GM19455 (cell line): ENCODE measurements around the gene LILRA6.
"Not testable (repeated sequence)": the region's sequence is repeated elsewhere in the genome, so short reads cannot be mapped to it uniquely, and the experiment has no call there.

Experiments
- ATAC-seq: cut with Tn5 transposase; IDR thresholded peaks from one replicate; pipeline ENCODE4 v1.9.1; 2021; ENCODE audit not compliant: unreplicated experiment

LILRA6 gene

DNA sequence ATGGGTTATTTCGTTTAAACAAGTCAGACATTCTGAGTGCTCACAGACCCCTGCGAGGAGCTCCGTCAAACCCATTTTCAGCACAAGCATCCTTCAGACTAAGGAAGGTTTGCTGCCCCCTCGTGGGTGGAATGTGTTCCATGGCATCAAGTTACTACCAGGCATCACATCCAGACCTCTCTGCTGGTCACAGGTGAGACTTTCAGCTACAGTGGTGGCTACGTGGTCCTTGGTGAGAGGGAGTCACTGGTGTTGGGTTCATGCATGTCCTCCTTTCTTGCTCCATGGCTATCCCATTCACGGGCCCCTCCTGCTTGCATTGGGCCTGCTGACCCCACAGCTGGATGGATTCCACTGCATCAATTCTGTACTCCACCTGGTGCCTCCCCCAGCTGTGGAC lies 23.5 kb upstream of the LILRA6 start:
- ATAC-seq, result no peak

DNA sequence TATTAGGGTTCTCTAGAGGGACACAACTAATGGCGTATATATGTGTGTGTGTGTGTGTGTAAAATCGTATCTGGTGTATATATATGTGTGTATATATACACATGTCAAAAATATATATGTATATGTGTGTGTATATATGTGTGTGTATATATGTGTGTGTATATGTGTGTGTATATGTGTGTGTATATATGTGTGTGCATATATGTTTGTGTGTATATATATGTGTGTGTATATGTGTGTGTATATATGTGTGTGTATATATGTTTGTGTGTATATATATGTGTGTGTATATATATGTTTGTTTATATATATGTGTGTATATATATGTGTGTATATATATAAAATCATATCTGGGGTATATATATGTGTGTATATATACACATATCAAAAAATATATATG lies 19.9 kb upstream of the LILRA6 start:
- ATAC-seq, result no peak

DNA sequence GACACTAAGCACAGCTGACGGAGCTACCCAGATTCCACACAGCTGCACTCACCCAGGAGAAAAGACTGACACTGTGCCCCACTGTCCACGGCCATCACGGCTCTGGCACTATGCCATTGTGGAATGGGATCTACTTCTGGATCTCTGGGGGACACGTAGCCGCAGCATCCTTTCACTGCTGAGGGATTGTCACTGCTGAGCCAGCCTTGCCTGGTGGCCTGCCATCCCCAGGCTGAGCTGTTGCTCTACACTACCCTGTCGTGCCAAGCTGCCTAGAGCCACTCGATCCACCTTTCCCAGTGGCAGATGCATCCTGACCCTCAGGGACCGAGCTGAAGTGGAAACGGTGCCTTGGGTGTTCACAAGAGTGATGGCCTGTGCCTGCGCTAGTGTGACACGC lies 19.5 kb upstream of the LILRA6 start:
- ATAC-seq, result no peak

DNA sequence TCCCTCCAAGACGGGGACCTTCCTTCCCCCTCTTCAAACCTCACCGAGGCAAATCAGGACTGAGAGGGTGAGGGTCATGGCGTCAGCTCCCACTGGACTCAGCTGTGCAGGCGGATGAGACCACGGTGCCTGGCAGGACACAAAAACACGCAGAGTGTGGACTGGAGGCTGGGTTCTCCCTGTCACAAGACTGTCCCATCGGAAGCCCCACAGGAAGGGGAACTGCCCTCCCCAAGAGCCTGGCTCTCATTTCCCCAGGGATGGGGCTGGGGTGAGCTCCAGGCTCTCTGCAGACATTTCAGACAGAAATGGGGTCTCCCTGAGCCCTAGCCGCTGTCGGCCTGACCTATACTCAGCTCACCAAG lies 14.5 kb upstream of the LILRA6 start, which contains the start of gene LILRB5:
Gene LILRB5, minus strand, starts transcription at position 158 of the 365 bp plus-strand sequence. Its CDS starts 80 bp downstream, at position 78.
- ATAC-seq, result no peak

DNA sequence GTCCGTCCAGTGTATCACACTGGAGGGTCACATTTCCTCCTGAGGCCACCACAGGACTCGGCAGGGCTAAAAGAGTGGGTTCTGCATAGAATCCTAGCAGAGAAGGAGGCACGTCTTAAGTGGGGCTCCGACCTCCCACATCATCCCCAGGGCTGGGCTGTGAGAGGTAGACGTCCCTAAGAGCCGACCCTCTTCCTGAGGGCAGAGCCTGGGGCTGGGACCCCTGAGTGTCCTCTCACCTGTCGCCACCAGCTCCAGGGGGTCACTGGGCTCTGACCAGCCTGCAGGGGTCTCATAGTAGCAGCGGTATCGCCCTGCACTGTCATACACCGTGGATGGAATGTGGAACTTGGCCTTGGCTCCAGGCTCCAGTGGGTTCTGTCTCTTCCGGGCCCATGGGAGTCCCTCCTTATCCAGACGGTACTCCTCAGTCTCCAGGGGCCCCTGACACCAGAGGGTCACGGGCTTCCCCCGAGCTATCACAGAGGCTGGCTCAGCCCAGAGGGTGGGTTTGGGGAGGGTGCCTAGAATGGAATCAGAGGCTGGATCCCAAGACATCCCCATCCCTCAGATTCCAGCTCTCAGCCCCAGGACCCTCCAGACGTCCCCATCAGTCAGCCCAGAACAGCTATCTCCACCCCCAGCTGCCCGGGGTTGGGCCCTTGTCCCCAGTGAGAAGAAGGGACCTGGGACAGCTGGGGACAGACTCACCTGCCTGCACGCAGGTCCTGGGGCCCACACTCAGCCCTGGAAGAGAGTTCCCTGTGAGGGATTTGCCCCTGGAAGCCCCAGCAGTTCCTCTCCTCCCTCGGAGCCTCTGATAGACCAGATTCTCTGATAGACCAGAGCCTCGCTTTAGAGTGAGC lies 13.9 kb upstream of the LILRA6 start:
- no peak for ATAC-seq

DNA sequence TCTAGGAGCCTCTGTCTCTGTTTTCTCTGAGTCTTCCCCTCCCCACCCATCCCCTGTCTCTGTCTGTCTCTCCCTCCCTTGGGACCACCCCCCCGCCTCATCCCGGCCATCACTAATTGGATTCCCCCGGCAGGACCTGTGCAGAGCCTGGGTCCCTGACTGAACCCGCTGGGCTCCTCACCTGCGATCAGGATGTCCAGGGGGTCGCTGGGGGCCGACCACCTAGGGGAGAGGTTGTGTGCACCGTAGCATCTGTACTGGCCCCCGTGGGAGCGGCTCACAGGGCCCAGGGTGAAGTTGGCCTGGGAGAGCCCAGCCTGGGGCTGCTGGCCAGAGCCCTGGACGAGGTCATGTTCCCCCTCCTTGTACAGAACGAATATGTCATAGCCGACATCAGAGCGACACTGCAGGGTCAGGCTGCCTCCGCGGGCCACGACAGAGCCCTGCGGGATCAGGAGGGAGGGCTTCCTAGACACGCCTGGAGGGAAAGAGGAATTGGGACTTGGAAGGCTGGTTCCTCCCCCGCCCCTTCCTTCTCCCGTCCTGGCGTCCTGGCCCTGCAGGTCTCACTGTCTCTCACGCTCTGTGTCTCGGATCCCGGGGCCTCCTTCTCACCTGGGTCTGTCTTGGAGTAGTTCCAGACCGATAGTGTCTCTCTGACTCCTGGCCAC lies 12.7 kb upstream of the LILRA6 start:
- ATAC-seq, result no peak

DNA sequence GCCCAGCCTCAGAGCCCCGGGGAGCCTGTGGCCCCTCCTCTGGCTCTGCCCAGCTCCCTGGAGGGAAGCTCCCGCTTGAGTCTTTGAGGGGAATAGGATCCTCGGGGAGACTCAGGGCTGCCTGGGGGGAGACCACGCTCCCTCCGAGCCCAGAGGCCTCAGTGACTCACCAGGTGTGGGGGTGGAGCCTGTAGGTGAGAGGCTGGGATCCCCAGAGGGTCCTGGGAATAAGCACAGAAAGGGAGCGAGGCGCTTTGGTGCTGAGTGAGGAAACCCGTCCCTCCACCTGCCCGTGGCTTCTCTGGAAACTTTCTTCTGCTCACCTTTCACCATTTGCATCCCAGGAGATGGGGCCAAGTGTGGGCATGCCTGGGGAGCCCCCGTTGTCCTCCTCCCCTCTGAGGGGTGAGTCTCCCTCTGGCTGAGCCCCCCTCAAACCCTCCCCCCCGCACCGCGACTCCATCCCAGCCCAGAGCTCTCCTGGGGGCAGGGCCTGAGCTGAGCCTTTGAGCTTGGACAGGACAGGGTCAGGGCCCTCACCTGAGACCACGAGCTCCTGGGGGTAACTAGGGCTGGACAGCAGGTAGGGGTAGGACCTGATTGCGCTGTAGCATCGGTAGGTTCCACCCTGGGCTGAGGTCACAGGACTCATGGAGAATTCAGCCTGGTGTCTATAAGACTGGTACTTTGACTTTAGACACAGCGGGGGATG lies 11.8 kb upstream of the LILRA6 start:
- ATAC-seq, result no peak

DNA sequence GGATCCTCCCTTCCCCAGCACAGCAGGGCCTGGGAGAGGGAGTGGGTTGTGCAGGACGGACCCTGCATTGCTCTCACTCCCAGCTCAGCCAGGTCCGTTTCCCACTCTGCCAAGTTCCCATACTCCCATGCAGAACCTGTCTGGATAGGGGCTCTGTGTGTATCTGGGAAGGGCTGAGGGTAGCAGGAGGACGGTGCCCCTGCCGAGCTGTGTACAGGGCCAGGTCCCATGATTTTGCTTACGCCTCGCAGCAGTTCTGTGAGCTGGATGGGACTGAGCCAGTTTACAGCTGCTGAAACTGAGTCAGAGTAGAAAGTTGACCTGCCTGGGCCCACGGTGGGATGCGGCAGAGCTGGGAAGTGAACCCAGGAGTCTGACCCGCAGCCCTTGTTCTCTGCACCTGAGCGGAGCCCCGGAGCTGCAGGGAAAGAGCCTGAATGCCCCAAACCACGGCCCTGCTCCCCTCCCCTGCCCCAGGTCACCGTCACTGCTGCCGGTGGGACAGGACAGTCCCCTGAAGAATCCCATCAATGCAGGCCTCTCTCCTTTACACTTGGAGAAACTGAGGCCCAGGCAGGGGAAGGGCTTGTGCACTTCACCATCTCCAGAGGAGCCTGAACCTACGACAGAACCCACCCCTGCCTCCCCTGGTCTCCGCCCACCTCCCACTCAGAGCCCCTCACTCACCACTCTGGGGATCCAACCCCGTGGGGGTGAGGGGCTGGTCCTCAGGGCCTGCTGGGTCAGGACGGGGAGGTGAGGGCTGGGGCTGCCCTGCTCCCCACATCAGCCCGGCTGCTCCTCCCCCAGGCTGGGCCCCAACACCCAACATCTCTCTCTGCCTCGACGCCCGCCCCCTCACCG lies 11.0 kb upstream of the LILRA6 start:
- no peak for ATAC-seq

DNA sequence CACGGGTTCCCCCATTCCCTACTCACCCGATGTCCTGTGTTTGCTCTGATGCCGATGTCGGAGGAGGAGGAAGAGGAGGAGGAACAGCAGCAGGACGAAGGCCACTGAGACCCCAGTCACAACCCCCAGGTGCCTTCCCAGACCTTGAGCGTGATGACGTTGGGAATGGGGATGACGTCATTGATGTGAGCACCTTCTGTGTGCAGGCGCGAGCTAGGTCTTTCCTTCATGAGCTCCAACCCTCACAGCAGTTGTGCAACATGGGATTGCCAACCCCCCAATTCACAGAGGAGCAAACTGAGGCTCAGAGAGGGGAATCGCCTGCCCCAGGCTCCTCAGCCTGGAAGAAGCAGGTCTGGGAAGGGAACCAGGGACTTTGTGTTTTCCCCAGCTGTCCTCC lies 10.3 kb upstream of the LILRA6 start:
- ATAC-seq, result no peak

DNA sequence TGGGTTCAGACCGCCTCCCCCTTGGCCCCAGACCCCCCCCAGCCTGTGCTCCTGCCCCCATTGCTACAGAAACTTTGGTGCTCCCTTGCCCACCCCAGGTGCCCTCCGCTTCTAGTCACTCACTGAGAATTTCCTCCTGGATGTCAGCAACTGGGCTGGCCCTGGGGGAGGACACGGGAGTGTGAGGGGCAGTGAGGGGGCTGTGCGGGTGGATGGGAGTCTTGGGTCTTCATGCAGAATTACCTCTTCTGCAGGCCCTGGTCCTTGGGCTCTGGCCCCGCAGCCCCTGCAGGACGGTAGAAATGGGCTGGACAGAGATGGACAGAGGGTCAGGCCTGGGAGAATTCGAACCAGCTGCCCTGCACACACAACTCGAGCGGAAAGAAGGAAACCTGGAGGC lies 9.7 kb upstream of the LILRA6 start:
- ATAC-seq, result no peak

DNA sequence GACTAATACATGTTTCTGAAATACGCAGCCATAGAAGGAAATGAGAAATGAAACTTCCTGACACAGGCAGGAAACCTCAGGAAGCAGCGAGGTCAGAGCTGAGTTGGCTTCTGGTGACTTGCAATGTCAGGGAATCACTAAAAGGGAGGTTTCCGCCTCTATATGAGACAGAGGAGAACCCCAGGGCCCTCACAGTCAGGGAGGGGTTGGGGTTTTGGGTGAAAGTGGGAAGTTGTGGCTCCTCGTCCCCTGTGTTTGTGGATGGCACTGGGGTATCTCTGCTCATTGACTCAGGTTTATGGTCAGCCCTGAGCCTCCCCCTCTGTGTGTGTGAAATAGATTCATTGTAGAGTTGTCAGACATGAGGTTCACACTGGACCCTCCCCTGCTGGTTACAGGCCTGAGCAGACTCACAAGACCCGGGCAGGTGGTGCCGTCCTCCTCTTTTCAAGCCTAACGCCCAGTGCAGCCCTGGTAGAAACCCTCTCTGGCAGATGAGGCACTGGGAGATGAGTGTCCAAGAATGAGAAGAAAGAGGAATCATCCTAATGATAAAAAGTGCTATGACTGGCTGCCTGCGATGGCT lies 5.5 kb upstream of the LILRA6 start:
- no peak for ATAC-seq

DNA sequence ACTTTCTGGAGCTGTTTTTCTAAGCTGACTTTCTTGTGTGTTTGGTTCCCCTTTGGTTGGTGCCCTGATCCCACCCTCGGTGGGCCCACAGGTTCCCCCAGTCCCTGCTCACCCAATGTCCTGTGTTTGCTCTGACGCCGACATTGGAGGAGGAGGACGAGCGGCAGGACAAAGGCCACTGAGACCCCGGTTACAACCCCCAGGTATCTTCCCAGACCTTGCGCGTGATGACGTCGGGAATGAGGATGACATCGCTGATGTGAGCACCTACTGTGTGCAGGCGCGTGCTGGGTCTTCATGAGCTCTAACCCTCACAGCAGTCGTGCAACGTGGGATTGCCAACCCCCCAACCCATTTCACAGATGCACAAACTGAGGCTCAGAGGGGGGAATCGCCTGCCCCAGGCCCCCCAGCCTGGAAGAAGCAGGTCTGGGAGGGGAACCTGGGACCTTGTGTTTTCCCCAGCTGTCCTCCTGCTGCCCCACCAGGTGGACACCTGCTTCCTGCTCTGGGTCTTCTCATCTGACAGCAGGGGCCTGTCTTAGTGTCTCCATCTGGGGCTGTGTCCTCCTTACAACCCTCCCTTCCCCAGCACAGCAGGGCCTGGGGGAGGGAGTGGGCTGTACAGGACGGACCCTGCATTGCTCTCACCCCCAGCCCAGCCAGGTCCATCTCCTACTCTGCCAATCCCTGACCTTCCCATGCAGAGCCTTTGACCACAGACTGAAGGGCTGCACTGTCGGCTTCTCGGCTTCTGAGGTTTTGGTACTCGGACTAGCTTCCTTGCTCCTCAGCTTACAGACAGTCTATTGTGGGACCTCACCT lies 4.7 kb upstream of the LILRA6 start:
- no peak for ATAC-seq

DNA sequence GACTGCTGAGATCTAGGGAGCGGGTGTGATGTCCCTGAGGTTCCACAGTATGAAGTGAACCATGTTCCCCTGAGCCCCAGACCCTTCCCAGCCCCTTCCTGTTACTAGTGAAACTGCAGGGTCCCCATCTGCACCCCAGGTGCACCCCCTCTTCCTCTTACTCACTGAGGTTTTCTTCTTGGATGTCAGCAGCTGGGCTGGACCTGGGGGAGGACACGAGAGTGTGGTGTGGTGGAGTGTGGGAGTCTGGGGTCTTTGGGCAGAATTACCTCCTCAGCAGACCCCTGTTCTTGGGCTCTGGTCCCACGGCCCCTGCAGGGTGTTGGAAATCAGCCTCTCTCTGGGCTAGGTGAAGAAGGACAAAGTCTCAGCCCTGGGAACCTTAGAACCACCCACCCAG lies 3.3 kb upstream of the LILRA6 start:
- no peak for ATAC-seq

DNA sequence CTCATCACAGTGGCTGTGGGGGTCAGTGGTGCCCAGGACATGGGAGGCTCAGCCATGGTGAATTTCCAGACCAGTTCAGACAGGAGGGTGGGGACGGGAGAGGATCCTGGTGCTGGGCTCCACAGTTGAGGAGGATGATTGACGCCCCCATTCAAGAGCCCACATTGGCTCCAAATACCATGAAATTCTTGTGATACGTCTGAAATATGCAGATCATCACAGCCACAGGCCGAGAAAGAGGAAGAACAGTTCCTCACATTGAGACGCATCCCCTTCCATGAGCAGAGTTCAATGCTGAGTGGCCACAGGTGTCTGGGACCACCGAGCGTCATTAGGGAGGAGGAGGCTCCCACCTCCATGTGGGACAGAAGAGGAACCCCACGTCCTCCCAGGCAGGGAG lies 1.2 kb upstream of the LILRA6 start:
- ATAC-seq, result not testable (repeated sequence)

DNA sequence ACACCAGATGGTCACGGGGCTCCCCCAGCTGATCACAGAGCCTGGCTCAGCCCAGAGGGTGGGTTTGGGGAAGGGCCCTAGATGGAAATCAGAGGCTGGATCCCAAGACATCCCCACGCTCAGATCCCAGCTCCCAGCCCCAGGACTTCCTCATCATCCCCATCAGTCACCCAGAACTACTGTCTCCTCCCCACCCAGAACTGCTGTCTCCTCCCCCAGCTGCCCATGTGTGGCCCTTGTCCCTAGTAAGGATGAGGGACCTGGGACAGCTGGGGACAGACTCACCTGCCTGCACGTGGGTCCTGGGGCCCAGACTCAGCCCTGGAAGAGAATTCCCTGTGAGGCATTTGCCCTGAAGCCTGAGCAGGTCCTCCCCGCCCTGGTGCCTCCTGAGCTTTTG lies 356 bp downstream of the LILRA6 start:
- ATAC-seq, result not testable (repeated sequence)

DNA sequence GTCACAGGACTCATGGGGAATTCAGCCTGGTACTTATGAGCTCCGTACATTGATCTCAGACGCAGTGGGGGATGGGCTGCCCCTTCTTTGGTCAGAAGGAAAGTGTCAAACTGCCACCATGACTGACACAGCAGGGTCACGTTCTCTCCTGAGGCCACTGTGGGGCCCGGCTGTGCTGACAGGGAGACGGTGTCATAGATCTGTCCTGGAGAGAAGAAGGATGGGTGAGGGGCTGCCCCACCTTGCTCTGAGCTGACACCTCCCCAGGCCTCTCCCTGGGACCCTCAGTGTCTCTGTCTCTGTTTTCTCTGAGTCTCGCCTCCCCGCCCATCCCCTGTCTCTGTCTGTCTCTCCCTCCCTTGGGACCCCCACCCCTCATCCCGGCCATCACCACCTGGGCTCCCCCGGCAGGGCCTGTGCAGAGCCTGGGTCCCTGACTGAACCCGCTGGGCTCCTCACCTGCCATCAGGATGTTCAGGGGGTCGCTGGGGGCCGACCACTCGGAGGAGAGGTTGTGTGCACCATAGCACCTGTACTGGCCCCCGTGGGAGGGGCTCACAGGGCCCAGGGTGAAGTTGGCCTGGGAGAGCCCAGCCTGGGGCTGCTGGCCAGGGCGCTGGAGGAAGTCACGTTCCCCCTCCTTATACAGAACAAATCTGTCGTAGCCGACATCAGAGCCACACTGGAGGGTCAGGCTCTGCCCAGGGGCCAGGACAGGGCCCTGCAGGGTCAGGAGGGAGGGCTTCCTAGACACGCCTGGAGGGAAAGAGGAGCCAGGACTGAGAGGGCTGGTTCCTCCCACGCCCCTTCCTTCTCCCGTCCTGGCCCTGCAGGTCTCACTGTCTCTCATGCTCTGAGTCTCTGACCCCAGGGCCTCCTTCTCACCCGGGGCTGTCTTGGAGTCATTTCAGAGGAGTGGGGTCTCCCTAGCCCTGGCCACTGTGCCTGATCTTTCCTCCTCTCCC lies 1.9 kb downstream of the LILRA6 start:
- ATAC-seq, result not testable (repeated sequence)

DNA sequence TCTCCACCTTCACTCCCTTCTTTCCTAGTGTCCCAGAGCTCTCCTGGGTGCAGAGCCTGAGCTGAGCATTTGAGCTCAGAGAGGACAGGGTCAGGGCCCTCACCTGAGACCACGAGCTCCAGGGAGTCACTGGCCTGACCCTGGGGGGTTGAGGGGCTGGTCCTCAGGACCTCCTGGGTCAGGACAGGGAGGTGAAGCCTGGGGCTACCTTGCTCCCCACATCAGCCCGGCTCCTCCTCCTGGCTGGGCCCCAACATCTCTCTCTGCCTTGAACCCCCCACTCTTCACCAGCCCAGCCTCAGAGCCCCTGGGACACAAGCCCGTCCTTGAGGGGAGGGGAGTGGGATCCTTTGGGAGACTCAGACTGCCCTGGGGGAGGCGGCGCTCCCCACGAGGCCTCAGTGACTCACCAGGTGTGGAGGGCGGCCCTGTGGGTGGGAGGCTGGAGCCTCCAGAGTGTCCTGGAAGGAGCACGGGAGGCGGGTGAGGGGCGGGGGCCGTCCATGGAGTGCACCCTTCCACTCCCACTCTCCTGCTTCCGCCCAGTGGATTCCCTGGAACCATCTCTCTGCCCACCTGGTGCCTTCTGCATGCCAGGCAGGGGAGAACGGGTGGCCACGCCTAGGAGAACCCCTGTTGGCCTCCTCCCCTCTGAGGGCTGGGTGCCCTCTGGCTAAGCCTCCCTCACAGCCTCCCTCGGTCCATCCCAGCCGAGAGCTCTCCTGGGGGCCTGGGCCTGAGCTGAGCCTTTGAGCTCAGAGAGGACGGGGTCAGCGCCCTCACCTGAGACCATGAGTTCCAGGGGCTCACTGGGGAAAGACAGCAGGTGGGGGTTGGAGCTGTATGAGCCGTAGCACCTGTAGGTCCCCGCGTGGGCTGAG lies 2.9 kb downstream of the LILRA6 start:
- ATAC-seq, result not testable (repeated sequence)

DNA sequence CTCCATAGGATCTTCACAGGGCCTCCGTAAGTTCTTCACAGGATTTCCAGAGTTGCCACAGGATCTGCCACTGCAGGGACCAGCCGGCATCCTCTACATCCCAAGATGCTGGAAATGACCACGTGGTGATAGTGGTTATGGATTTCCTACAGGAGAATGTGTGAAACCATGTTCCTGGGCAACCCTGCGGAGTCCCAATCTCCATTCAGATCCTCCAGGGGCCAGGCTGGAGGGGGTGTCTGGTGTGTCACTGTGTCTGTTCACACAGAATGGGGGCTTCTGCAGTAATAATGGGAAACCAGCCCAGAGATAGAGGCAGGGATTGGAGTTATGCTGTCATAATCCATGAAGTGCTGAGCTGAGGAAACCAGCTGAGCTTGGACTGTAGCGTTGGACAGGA lies 8.6 kb downstream of the LILRA6 start:
- ATAC-seq, result no peak
